Lung (tissue), 12 donors: Measurements from ENCODE around the gene TSPAN18. TPM values are rescaled to one million over a fixed set of nuclear protein-coding genes. Genes with fewer than 3 reads are reported as not detected.

Experiments used
- ATAC-seq: fragments of 200-7000 bp; cut with Tn5 transposase; one replicate; pipeline ENCODE4 v1.9.1; 2020; ENCODE audit warnings: moderate number of reproducible peaks; ENCODE audit not compliant: insufficient read depth, low FRiP score
- DNase-seq, 3 donors: peaks; one replicate each; pipeline ENCODE4 v3.0.0-alpha.2; 2013 to 2017
- H3K27ac ChIP-seq, 2 donors: one replicate each; pipeline ENCODE4 v1.5.1; 2013; ENCODE audit warnings: mild to moderate bottlenecking in 2 of 2, moderate library complexity in 2 of 2, control low read depth in 1 of 2, inconsistent platforms in 1 of 2, low read depth in 1 of 2, low read length in 1 of 2
- H3K27me3 ChIP-seq, 3 donors: one replicate each; pipeline ENCODE4 v1.5.1; 2013; ENCODE audit warnings: low read length in 2 of 3; ENCODE audit not compliant: control insufficient read depth in 3 of 3, insufficient read depth in 3 of 3
- H3K36me3 ChIP-seq, 4 donors: one replicate each; pipeline ENCODE4 v1.5.1; 2013; ENCODE audit warnings: low read length in 4 of 4, mild to moderate bottlenecking in 1 of 4, moderate library complexity in 1 of 4; ENCODE audit not compliant: control insufficient read depth in 4 of 4, insufficient read depth in 4 of 4
- H3K4me1 ChIP-seq, 5 donors: one replicate each; pipeline ENCODE4 v1.5.1; 2013; ENCODE audit warnings: low read length in 5 of 5, mild to moderate bottlenecking in 2 of 5, moderate library complexity in 1 of 5; ENCODE audit not compliant: control insufficient read depth in 5 of 5, insufficient read depth in 5 of 5
- H3K4me3 ChIP-seq: one replicate; pipeline ENCODE4 v1.5.1; 2013; ENCODE audit warnings: mild to moderate bottlenecking, control low read depth, moderate library complexity
- H3K9ac ChIP-seq, 2 donors: one replicate each; pipeline ENCODE4 v1.5.1; 2013; ENCODE audit warnings: low read length in 2 of 2, control low read depth in 1 of 2; ENCODE audit not compliant: insufficient read depth in 1 of 2
- H3K9me3 ChIP-seq, 4 donors: one replicate each; pipeline ENCODE4 v1.5.1; 2013; ENCODE audit warnings: low read length in 3 of 4, mild to moderate bottlenecking in 1 of 4, moderate library complexity in 1 of 4; ENCODE audit not compliant: control insufficient read depth in 4 of 4, insufficient read depth in 3 of 4
- WGBS, 2 donors: extraction: QIAGEN DNeasy Blood & Tissue Kit; methylation state at CpG; one replicate each; pipeline ENCODE4 v1.1.7; 2013; 5-methylcytosine and 5-hydroxymethylcytosine counted together
- polyA plus RNA-seq, 2 donors: library from polyadenylated mRNA; stranded (reverse); fragments of 200-250 nt; gene quantifications; one replicate each; pipeline ENCODE4 v1.2.1, GENCODE V29; 2013
- total RNA-seq, 2 donors: library from RNA; depleted of rRNA in 1 of 2; stranded (reverse); fragments of >200 nt in 1 of 2; gene quantifications; one replicate each; pipeline ENCODE4 v1.2.1, GENCODE V29; 2014 to 2021
- TF ChIP-seq, protein P1 (sequence below): IDR thresholded peaks from 2 replicates; pipeline ENCODE4 v1.5.1; 2012; ENCODE audit warnings: mild to moderate bottlenecking; ENCODE audit errors: control extremely low read depth, extremely low read depth
- donor health status: control.
- donor health status: control.
- donor health status: Bipolar disorder and iron deficiency.
- donor health status: healthy.
- donor health status: DM: yes; HTN: yes; CAD: no.

TSPAN18 gene
- total and polyA plus RNA-seq, 4 donors, result 8.3 to 40.7 (median 21.4) TPM

DNA sequence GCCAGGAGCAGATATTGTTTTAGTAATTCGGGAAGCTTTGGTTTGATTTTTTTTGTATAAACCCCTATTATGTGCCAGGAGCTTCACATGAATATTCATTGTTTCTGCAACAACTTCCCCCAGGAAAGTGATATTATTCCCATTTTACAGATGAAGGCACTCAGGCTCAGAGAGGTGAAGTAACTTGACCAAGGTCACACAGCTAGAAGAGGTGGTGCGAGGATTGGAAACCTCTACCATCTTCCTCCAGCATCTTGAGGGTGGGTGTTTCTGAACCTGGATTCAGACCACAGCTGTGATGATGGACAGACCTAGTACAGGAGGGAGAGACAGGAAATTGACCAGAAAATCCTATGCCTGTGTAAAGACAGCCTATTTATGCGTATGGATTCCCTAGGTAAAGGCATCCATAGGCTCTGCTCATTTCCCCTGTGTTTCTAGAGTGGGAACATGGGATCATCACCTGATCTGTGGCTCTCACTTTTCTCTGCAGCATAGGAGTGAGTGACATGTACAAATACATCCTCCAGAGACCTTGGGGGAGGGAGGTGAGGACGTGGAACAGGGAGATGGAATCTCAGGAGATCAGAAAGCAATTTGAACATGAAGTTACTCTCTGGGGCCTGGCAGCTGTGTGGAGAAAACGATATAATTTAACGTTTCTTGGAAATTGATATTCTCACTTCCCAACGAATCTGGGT is 81.4 kb downstream of the TSPAN18 start:
- 89 to 93% methylated on average over 7 of the region's 7 CpGs for WGBS, 2 donors
- Histone ChIP-seq H3K9ac (no peak overlapping the region), H3K27ac (no peak overlapping the region), H3K4me3 (no peak overlapping the region), H3K27me3 (no peaks in the 10 kb centered on the region), H3K9me3 (no peaks in the 10 kb centered on the region), H3K4me1 (peaks cover 6 to 22% (median 15%) of the 10 kb centered on the region in 5 donors), H3K36me3 (no peaks in the 10 kb centered on the region)
- TF ChIP-seq, protein P1, sequence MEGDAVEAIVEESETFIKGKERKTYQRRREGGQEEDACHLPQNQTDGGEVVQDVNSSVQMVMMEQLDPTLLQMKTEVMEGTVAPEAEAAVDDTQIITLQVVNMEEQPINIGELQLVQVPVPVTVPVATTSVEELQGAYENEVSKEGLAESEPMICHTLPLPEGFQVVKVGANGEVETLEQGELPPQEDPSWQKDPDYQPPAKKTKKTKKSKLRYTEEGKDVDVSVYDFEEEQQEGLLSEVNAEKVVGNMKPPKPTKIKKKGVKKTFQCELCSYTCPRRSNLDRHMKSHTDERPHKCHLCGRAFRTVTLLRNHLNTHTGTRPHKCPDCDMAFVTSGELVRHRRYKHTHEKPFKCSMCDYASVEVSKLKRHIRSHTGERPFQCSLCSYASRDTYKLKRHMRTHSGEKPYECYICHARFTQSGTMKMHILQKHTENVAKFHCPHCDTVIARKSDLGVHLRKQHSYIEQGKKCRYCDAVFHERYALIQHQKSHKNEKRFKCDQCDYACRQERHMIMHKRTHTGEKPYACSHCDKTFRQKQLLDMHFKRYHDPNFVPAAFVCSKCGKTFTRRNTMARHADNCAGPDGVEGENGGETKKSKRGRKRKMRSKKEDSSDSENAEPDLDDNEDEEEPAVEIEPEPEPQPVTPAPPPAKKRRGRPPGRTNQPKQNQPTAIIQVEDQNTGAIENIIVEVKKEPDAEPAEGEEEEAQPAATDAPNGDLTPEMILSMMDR, result no peak
- ATAC-seq, result no peak
- no peak for DNase-seq

DNA sequence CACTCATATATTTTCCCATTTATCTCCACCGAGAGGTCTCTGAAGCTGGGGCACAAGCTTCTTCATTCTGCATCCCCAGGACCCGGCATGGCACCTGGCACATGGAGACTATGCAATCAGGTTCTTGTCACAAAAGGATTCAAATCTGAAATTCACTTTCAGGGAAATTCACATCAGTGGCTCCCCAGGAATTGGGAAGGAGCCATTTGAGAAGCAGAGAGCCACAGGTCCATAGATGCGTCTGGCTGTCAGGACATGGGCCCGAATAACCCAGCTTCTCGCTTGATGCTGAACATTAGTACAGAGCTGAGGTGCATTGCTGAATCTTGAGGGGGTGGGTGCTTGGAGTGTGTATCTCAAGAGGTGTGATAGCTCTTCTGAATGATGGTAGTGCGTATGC is 82.5 kb downstream of the TSPAN18 start:
- DNase-seq, result no peak
- ATAC-seq, result no peak
- H3K27me3 ChIP-seq, result no peaks in the 10 kb centered on the region
- H3K4me1 ChIP-seq, result peaks cover 11 to 19% (median 15%) of the 10 kb centered on the region in 5 donors
- H3K27ac ChIP-seq, result no peak overlapping the region
- WGBS, 2 donors, result 79 to 81% methylated on average over 6 of the region's 6 CpGs
- no peak overlapping the region for H3K4me3 ChIP-seq
- no peaks in the 10 kb centered on the region for H3K9me3 ChIP-seq
- H3K9ac ChIP-seq, result no peak overlapping the region
- TF ChIP-seq, protein P1, result no peak
- H3K36me3 ChIP-seq, result no peaks in the 10 kb centered on the region

DNA sequence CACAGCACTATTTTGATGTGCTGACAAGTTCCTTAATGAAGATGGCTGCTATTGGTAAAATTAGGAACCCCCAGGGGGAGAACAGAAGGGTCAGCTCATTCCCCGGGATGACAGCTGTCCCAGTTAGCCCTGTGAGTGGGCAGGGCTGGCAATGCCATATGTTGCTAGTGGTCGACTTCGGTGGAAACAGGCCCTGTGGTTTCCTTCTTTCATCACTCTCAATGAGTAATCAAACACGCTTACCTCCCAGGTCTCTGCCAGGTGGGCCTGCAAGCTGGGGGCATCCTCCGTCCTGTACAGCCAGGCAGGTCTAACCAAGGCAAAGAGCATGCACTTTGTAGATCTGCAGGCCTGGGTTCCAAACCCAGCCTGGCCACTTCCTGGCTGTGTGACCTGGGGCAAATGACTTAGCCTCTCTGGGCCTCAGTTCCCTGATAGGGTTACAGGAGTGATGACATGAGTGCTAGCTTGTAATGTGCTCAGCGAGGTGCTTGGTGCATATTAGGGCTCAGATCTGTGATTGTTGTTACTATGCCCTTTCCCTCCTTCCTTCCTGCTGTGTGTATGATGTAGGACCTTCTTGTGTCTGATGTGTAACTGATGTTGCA is 85.2 kb downstream of the TSPAN18 start:
- Histone ChIP-seq H3K36me3 (no peaks in the 10 kb centered on the region), H3K9me3 (no peaks in the 10 kb centered on the region), H3K27ac (no peak overlapping the region), H3K4me3 (no peak overlapping the region), H3K9ac (no peak overlapping the region), H3K27me3 (no peaks in the 10 kb centered on the region), H3K4me1 (peaks cover 0 to 18% (median 16%) of the 10 kb centered on the region in 5 donors)
- 41 to 54% methylated on average over 6 of the region's 6 CpGs for WGBS, 2 donors
- DNase-seq (no peak), ATAC-seq (no peak)
- TF ChIP-seq, protein P1, result no peak
